Esophagus muscularis mucosa (tissue), 3 donors: Measurements from ENCODE around the gene PLOD2.

ENCODE experiments used
- CTCF ChIP-seq, 3 experiments: fragments of 200-600 bp in 2 of 3; fragments of 450-650 bp in 1 of 3; sonication (generic) in 2 of 3; IDR thresholded peaks; one replicate each; pipeline ENCODE4 v1.5.1; 2017 to 2019; ENCODE audit warnings: antibody characterized with exemption in 3 of 3, mild to moderate bottlenecking in 2 of 3, moderate library complexity in 1 of 3
- POLR2A ChIP-seq: fragments of 450-650 bp; IDR thresholded peaks from one replicate; pipeline ENCODE4 v1.6.1; 2017; ENCODE audit warnings: antibody characterized with exemption, moderate library complexity, mild to moderate bottlenecking, low read depth
- POLR2AphosphoS5 ChIP-seq, 2 donors: sonication (generic); formaldehyde crosslinking; IDR thresholded peaks; one replicate each; pipeline ENCODE4 v1.6.1; 2017; ENCODE audit warnings: antibody characterized with exemption in 2 of 2

GRCh38 chr3:146072061-146072460 lies 88.9 kb downstream of the PLOD2 start:
- no peak for TF ChIP-seq CTCF (IDR thresholded peaks at IDR 0.05)
- TF ChIP-seq POLR2AphosphoS5 (IDR thresholded peaks at IDR 0.05): no peak
- TF ChIP-seq POLR2A: no peak
